Vagina (tissue), 2 donors: ENCODE data around the gene WWC2. TPM values are rescaled to one million over a fixed set of nuclear protein-coding genes. Genes with fewer than 3 reads are reported as not detected.

Source experiments
- DNase-seq, 2 donors: peaks; one replicate each; pipeline ENCODE4 v3.0.0-alpha.2; 2017; ENCODE audit errors: extremely low spot score in 2 of 2
- H3K27ac ChIP-seq: fragments of 200-600 bp; sonication (generic); one replicate; pipeline ENCODE4 v1.5.1; 2019
- H3K27me3 ChIP-seq: fragments of 200-600 bp; sonication (generic); one replicate; pipeline ENCODE4 v1.5.1; 2019
- H3K36me3 ChIP-seq, 2 donors: fragments of 200-600 bp; sonication (generic); one replicate each; pipeline ENCODE4 v1.5.1; 2017 to 2019
- H3K4me1 ChIP-seq: fragments of 200-600 bp; sonication (generic); one replicate; pipeline ENCODE4 v1.5.1; 2019
- H3K4me3 ChIP-seq, 2 donors: fragments of 200-600 bp; sonication (generic); 1 replicate in 1 of 2; 2 replicates in 1 of 2; pipeline ENCODE4 v1.5.1; 2016 to 2019
- H3K9me3 ChIP-seq: fragments of 200-600 bp; sonication (generic); one replicate; pipeline ENCODE4 v1.5.1; 2019
- CTCF ChIP-seq, 3 experiments: fragments of 450-650 bp in 2 of 3; fragments of 200-600 bp in 1 of 3; sonication (generic) in 1 of 3; IDR thresholded peaks; one replicate each; pipeline ENCODE4 v1.5.1; 2017 to 2019; ENCODE audit warnings: antibody characterized with exemption in 3 of 3, mild to moderate bottlenecking in 2 of 3, moderate library complexity in 2 of 3
- POLR2A ChIP-seq, 2 donors: fragments of 450-650 bp; IDR thresholded peaks; one replicate each; pipeline ENCODE4 v1.6.1; 2017; ENCODE audit warnings: antibody characterized with exemption in 2 of 2, mild to moderate bottlenecking in 2 of 2, moderate library complexity in 2 of 2
- POLR2AphosphoS5 ChIP-seq, 2 donors: sonication (generic); formaldehyde crosslinking; IDR thresholded peaks; one replicate each; pipeline ENCODE4 v1.9.0; 2017; ENCODE audit warnings: antibody characterized with exemption in 2 of 2, mild to moderate bottlenecking in 2 of 2, low read depth in 1 of 2; ENCODE audit not compliant: insufficient read depth in 1 of 2
- intact Hi-C: fragments of 100-400 bp; cut with DNase I; formaldehyde crosslinking; loops from one replicate; pipeline ENCODE4 v1.15.1; 2023
- total RNA-seq: library from RNA; depleted of rRNA; stranded (reverse); fragments of >200 nt; gene quantifications from one replicate; pipeline ENCODE4 v1.2.3, GENCODE V29; 2016

WWC2 gene
- total RNA-seq, 1 donor from 2014 or later, result 24.3 TPM

GRCh38 chr4:183130328-183131155, 31.5 kb downstream of the WWC2 start:
- Histone ChIP-seq H3K36me3 (no peaks in the 10 kb centered on the region), H3K27me3 (no peaks in the 10 kb centered on the region), H3K4me3 (no peak overlapping the region), H3K9me3 (no peaks in the 10 kb centered on the region), H3K27ac (no peak overlapping the region), H3K4me1 (no peaks in the 10 kb centered on the region)
- DNase-seq, result no peak
- intact Hi-C loops, result no loop called here
- no peak for TF ChIP-seq POLR2AphosphoS5 (IDR thresholded peaks at IDR 0.05; ENCODE audit: insufficient read depth in 1 of 2, low read depth in 1 of 2)
- TF ChIP-seq CTCF (IDR thresholded peaks at IDR 0.05), result no peak
- TF ChIP-seq POLR2A (IDR thresholded peaks at IDR 0.05), result no peak

- Histone ChIP-seq H3K27me3 (no peaks in the 10 kb centered on the region), H3K36me3 (no peaks in the 10 kb centered on the region), H3K27ac (no peak overlapping the region), H3K4me1 (no peaks in the 10 kb centered on the region), H3K9me3 (no peaks in the 10 kb centered on the region), H3K4me3 (no peak overlapping the region)
- intact Hi-C loops, result no loop called here
- DNase-seq, result no peak
- TF ChIP-seq POLR2AphosphoS5 (IDR thresholded peaks at IDR 0.05; ENCODE audit: insufficient read depth in 1 of 2, low read depth in 1 of 2) (no peak), CTCF (IDR thresholded peaks at IDR 0.05) (no peak), POLR2A (IDR thresholded peaks at IDR 0.05) (no peak)
These were observed 33.0 kb downstream of the WWC2 start for GRCh38 chr4:183132081-183132480.

- no peaks in the 10 kb centered on the region for H3K9me3 ChIP-seq
- no peaks in the 10 kb centered on the region for H3K27me3 ChIP-seq
- no peak for DNase-seq
- no peaks in the 10 kb centered on the region for H3K36me3 ChIP-seq
- no peak overlapping the region for H3K4me3 ChIP-seq
- intact Hi-C loops, result no loop called here
- H3K27ac ChIP-seq, result no peak overlapping the region
- no peaks in the 10 kb centered on the region for H3K4me1 ChIP-seq
- TF ChIP-seq POLR2AphosphoS5 (IDR thresholded peaks at IDR 0.05; ENCODE audit: insufficient read depth in 1 of 2, low read depth in 1 of 2) (no peak), POLR2A (IDR thresholded peaks at IDR 0.05) (no peak), CTCF (IDR thresholded peaks at IDR 0.05) (no peak)
These were observed 33.8 kb downstream of the WWC2 start for GRCh38 chr4:183132865-183133264.

GRCh38 chr4:183136855-183137254, 37.8 kb downstream of the WWC2 start:
- Histone ChIP-seq H3K4me3 (no peak overlapping the region), H3K9me3 (no peaks in the 10 kb centered on the region), H3K36me3 (no peaks in the 10 kb centered on the region), H3K4me1 (peaks cover 4% of the 10 kb centered on the region), H3K27ac (no peak overlapping the region), H3K27me3 (no peaks in the 10 kb centered on the region)
- TF ChIP-seq CTCF (IDR thresholded peaks at IDR 0.05), result no peak
- no peak for TF ChIP-seq POLR2A (IDR thresholded peaks at IDR 0.05)
- TF ChIP-seq POLR2AphosphoS5 (IDR thresholded peaks at IDR 0.05; ENCODE audit: insufficient read depth in 1 of 2, low read depth in 1 of 2), result no peak
- no peak for DNase-seq
- intact Hi-C loops, result no loop called here

GRCh38 chr4:183139058-183139750, 40.1 kb downstream of the WWC2 start:
- no peak for DNase-seq
- no peak overlapping the region for H3K27ac ChIP-seq
- no peak for TF ChIP-seq POLR2A (IDR thresholded peaks at IDR 0.05)
- intact Hi-C loops, result no loop called here
- H3K36me3 ChIP-seq, result no peaks in the 10 kb centered on the region
- no peak overlapping the region for H3K4me3 ChIP-seq
- H3K4me1 ChIP-seq, result peaks cover 22% of the 10 kb centered on the region
- H3K27me3 ChIP-seq, result no peaks in the 10 kb centered on the region
- no peaks in the 10 kb centered on the region for H3K9me3 ChIP-seq
